ENCODE measurements around the gene RTL10.

DNA sequence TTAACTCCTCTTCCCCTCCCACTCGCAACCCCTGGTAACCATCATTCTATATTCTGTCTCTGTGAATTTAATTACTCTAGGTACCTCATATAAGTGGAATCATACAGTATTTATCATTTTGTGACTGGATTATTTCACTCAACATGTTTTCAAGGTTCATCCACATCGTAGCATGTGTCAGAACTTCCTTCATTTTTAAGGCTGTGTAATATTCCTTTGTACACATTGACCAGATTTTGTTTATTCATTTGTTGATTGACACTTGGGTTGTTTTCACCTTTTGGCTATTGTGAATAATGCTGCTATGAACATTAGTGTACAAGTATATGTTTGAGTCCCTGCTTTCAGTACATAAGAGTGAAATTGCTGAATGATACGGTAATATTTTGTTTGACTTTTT is 2.7 kb upstream of the RTL10 start:
- TF ChIP-seq, protein P1, sequence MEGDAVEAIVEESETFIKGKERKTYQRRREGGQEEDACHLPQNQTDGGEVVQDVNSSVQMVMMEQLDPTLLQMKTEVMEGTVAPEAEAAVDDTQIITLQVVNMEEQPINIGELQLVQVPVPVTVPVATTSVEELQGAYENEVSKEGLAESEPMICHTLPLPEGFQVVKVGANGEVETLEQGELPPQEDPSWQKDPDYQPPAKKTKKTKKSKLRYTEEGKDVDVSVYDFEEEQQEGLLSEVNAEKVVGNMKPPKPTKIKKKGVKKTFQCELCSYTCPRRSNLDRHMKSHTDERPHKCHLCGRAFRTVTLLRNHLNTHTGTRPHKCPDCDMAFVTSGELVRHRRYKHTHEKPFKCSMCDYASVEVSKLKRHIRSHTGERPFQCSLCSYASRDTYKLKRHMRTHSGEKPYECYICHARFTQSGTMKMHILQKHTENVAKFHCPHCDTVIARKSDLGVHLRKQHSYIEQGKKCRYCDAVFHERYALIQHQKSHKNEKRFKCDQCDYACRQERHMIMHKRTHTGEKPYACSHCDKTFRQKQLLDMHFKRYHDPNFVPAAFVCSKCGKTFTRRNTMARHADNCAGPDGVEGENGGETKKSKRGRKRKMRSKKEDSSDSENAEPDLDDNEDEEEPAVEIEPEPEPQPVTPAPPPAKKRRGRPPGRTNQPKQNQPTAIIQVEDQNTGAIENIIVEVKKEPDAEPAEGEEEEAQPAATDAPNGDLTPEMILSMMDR (IDR thresholded peaks at IDR 0.05; ENCODE audit: insufficient read depth, low read length, poor library complexity, severe bottlenecking) = no peak
- no peak for TF ChIP-seq EZH2phosphoT487 (conservative IDR thresholded peaks at IDR 0.05; ENCODE audit: low read length)
